Choroid plexus epithelial cell (primary cell): ENCODE results near the gene STAT1.

Experiments
- DNase-seq: peaks from one replicate; pipeline ENCODE4 v3.0.0-alpha.2; 2010; ENCODE audit warnings: low read depth
- H3K4me3 ChIP-seq: 2 replicates; pipeline ENCODE4 v1.5.1; 2011; ENCODE audit warnings: low read depth, mild to moderate bottlenecking, control low read depth, low read length, moderate library complexity
- TF ChIP-seq, protein P1 (sequence below): conservative IDR thresholded peaks from 2 replicates; pipeline ENCODE4 v1.5.1; 2011; ENCODE audit warnings: low read depth, mild to moderate bottlenecking, control low read depth, inconsistent platforms, low read length, moderate library complexity

STAT1 gene

DNA sequence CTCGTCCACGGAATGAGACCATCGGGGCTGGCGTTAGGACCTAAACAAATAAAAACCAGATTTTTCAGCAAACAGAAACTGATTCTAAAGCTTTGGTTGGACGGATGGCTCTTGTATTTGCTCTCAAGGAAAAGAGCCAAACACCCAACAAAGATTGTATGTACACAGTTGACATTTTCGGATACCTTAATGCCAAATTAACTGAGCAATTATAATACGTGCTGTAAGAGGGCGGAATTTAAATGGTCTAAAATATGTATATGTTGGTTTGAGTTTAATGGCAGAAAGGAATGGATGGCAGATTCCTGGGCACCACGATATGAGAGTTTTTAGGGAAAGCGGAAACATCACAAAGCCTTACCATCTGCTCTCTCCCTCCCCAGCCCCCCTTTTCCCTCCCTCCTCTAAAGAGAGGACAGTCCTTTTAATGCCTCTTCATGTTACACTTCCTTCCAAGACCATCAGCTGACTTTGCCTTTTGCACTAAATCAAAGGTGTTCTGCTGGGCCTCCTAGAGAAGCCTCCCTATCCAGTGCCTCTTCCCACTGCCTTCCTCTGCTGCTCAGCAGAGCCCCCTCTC is 33.3 kb downstream of the STAT1 start:
- H3K4me3 ChIP-seq = no peak overlapping the region
- DNase-seq = no peak
- TF ChIP-seq, protein P1, sequence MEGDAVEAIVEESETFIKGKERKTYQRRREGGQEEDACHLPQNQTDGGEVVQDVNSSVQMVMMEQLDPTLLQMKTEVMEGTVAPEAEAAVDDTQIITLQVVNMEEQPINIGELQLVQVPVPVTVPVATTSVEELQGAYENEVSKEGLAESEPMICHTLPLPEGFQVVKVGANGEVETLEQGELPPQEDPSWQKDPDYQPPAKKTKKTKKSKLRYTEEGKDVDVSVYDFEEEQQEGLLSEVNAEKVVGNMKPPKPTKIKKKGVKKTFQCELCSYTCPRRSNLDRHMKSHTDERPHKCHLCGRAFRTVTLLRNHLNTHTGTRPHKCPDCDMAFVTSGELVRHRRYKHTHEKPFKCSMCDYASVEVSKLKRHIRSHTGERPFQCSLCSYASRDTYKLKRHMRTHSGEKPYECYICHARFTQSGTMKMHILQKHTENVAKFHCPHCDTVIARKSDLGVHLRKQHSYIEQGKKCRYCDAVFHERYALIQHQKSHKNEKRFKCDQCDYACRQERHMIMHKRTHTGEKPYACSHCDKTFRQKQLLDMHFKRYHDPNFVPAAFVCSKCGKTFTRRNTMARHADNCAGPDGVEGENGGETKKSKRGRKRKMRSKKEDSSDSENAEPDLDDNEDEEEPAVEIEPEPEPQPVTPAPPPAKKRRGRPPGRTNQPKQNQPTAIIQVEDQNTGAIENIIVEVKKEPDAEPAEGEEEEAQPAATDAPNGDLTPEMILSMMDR = no peak

DNA sequence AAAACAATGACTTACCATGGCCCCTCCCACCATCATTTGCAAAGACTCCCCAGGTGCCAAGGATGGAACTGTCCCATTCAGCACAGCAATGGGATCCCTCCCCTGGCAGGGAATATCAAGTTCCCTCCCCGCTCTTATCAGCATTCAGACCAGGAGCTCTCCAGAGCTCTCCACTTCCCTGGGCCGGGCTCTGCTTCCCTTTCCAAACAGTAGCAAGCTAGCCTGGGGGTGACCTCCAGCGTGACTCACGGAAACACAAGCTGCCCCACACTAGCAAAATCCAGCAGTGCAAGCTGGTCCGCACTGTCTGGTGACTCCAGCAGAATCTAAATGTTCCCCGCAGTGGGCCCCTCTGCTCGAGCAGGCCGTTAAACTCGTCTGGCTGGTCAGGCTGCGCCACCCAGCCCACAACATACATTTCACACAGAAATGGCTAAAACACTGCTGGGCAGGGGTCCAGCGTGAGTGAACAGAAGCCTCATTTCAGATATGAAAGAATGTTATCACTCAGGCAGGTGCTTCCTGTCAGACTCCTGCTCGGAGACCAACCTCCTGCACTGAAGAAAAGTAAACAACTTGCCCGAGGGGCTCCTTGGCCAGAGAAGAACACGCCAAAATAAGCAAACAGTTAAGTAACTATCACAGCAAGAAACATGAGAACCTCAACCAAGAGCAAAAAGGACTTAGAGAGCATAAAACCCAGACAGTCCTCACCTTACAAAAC is 33.9 kb downstream of the STAT1 start:
- H3K4me3 ChIP-seq = peak overlapping the region; percentile 4
- peak; percentile 98 for DNase-seq
- TF ChIP-seq, protein P1 = no peak

DNA sequence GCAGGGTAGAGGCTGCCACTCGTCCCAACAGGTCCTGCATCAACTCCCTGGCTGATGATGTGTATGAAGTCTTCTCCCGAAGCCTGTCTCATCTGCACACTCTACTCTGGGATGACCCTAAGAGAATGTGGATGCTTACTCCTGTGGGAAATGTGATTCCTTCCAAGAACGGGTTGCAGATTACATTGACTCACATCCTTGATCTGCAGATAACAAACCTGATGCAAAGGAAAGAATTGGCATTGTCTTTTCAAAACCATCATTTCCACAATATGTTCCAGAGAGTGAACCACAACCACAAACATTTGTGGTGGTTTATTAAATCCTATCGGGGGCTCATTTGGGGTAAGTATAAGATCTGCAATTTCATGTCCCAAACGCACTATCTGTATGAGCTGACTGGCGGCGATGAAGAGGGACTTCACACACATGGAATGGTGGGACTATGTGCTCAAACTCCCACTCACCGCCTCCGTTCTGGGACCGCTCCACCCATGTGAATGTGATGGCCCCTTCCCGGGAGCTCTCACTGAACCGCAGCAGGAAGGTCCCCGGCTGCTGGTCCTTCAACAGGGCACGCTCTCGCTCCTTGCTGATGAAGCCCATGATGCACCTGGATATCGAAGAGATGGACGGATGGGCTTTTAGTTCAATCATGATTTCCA is 35.5 kb downstream of the STAT1 start:
- H3K4me3 ChIP-seq = no peak overlapping the region
- peak; percentile 42 for DNase-seq
- TF ChIP-seq, protein P1 = no peak

DNA sequence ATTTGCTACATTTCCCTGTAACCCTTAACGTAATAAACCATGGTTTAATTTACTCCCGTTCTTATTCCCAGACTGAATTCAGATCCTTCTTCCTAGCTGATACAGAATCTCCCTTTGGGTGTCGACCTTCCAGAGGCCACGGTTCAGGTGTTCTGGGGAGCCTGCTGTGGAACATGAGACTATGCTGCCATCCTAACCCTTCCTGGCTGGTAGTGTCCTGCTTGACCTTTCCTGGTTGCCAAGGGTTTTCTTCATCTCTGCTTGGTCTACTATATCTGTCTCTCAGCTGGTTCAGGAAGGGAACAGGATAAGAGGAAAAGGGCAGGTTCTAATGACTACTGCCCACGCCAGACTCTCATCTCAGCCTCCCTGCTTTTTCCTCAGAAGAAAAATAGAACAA is 36.5 kb downstream of the STAT1 start:
- TF ChIP-seq, protein P1 = no peak
- no peak for DNase-seq

DNA sequence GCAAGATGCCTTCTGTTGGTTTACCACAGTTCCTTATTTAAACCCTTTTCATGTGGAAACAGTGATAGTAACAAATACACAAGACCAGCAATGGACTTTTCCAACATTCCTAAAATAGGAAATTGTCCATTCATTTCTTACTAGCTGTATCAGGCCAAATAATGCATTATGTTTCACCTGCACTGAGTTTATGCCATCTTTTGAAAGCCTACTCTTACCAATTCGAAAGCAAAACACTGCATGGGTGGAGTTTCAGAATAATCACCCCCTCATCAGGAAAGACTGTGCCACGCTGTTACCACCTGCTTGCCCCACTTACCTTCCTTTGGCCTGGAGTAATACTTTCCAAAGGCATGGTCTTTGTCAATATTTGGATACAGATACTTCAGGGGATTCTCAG is 37.5 kb downstream of the STAT1 start:
- no peak for DNase-seq
- no peak overlapping the region for H3K4me3 ChIP-seq
- TF ChIP-seq, protein P1 = no peak

More for the DNA sequence above, 36.5 kb downstream of the STAT1 start:
- no peak overlapping the region for H3K4me3 ChIP-seq

DNA sequence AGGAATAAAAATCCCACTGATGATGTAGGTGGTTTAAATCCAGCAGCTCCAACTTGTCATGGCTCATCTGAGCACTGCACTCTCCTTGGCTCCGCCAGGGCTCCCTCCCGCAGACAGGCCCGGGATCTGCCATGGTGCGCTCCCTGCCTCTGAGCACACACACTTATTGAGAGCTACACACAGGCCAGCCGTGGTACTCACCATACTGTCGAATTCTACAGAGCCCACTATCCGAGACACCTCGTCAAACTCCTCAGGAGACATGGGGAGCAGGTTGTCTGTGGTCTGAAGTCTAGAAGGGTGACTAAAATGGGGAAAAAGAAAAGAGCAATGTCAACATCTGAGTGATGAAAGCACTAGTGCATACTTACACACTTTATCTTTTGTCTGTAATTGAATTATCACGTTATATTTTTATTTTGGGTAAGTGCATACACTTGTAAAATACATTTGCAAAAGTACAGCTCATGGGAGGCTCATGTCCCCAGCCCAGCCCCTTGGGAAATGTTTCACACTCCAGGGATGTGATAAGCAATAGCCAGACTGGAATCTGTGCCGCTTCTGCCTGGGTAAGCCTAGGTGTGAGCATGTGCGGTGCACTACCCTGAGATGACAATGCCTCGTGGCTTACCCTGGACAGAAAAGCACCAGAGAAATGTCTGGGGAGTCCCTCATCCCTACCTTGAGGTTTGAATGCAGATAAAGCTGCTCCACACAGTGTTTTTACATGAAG is 39.2 kb downstream of the STAT1 start:
- no peak for DNase-seq
- TF ChIP-seq, protein P1 = no peak
- no peak overlapping the region for H3K4me3 ChIP-seq
